Vagina (tissue), 2 donors: ENCODE results near the gene PDE7B. TPM values are rescaled to one million over a fixed set of nuclear protein-coding genes. Genes with fewer than 3 reads are reported as not detected.

Source experiments
- DNase-seq, 2 donors: peaks; one replicate each; pipeline ENCODE4 v3.0.0-alpha.2; 2017; ENCODE audit errors: extremely low spot score in 2 of 2
- H3K27ac ChIP-seq: fragments of 200-600 bp; sonication (generic); one replicate; pipeline ENCODE4 v1.5.1; 2019
- H3K27me3 ChIP-seq: fragments of 200-600 bp; sonication (generic); one replicate; pipeline ENCODE4 v1.5.1; 2019
- H3K36me3 ChIP-seq, 2 donors: fragments of 200-600 bp; sonication (generic); one replicate each; pipeline ENCODE4 v1.5.1; 2017 to 2019
- H3K4me1 ChIP-seq: fragments of 200-600 bp; sonication (generic); one replicate; pipeline ENCODE4 v1.5.1; 2019
- H3K4me3 ChIP-seq, 2 donors: fragments of 200-600 bp; sonication (generic); 1 replicate in 1 of 2; 2 replicates in 1 of 2; pipeline ENCODE4 v1.5.1; 2016 to 2019
- H3K9me3 ChIP-seq: fragments of 200-600 bp; sonication (generic); one replicate; pipeline ENCODE4 v1.5.1; 2019
- CTCF ChIP-seq, 3 experiments: fragments of 450-650 bp in 2 of 3; fragments of 200-600 bp in 1 of 3; sonication (generic) in 1 of 3; IDR thresholded peaks; one replicate each; pipeline ENCODE4 v1.5.1; 2017 to 2019; ENCODE audit warnings: antibody characterized with exemption in 3 of 3, mild to moderate bottlenecking in 2 of 3, moderate library complexity in 2 of 3
- POLR2A ChIP-seq, 2 donors: fragments of 450-650 bp; IDR thresholded peaks; one replicate each; pipeline ENCODE4 v1.6.1; 2017; ENCODE audit warnings: antibody characterized with exemption in 2 of 2, mild to moderate bottlenecking in 2 of 2, moderate library complexity in 2 of 2
- POLR2AphosphoS5 ChIP-seq, 2 donors: sonication (generic); formaldehyde crosslinking; IDR thresholded peaks; one replicate each; pipeline ENCODE4 v1.9.0; 2017; ENCODE audit warnings: antibody characterized with exemption in 2 of 2, mild to moderate bottlenecking in 2 of 2, low read depth in 1 of 2; ENCODE audit not compliant: insufficient read depth in 1 of 2
- intact Hi-C: fragments of 100-400 bp; cut with DNase I; formaldehyde crosslinking; loops from one replicate; pipeline ENCODE4 v1.15.1; 2023
- total RNA-seq: library from RNA; depleted of rRNA; stranded (reverse); fragments of >200 nt; gene quantifications from one replicate; pipeline ENCODE4 v1.2.3, GENCODE V29; 2016

Gene PDE7B
- total RNA-seq, 1 donor from 2014 or later: 6.9 TPM

- Histone ChIP-seq H3K9me3 (no peaks in the 10 kb centered on the region), H3K4me3 (no peak overlapping the region), H3K36me3 (no peaks in the 10 kb centered on the region), H3K27me3 (no peaks in the 10 kb centered on the region), H3K27ac (no peak overlapping the region), H3K4me1 (no peaks in the 10 kb centered on the region)
- no peak for TF ChIP-seq CTCF (IDR thresholded peaks at IDR 0.05)
- no peak for TF ChIP-seq POLR2AphosphoS5 (IDR thresholded peaks at IDR 0.05; ENCODE audit: insufficient read depth in 1 of 2, low read depth in 1 of 2)
- no peak for TF ChIP-seq POLR2A (IDR thresholded peaks at IDR 0.05)
- DNase-seq: no peak
- intact Hi-C loops: no loop called here
Measured at GRCh38 chr6:136014454-136015437, 163.2 kb downstream of the PDE7B start.

- TF ChIP-seq POLR2AphosphoS5 (IDR thresholded peaks at IDR 0.05; ENCODE audit: insufficient read depth in 1 of 2, low read depth in 1 of 2): no peak
- TF ChIP-seq POLR2A (IDR thresholded peaks at IDR 0.05): no peak
- TF ChIP-seq CTCF (IDR thresholded peaks at IDR 0.05): no peak
- H3K36me3 ChIP-seq: no peaks in the 10 kb centered on the region
- intact Hi-C loops: no loop called here
- DNase-seq: no peak
- no peak overlapping the region for H3K4me3 ChIP-seq
- no peaks in the 10 kb centered on the region for H3K27me3 ChIP-seq
- H3K4me1 ChIP-seq: no peaks in the 10 kb centered on the region
- no peaks in the 10 kb centered on the region for H3K9me3 ChIP-seq
- no peak overlapping the region for H3K27ac ChIP-seq
Measured at GRCh38 chr6:136015531-136015930, 164.0 kb downstream of the PDE7B start.

GRCh38 chr6:136016228-136017225 is 165.0 kb downstream of the PDE7B start:
- TF ChIP-seq POLR2AphosphoS5 (IDR thresholded peaks at IDR 0.05; ENCODE audit: insufficient read depth in 1 of 2, low read depth in 1 of 2) (no peak), CTCF (IDR thresholded peaks at IDR 0.05) (no peak), POLR2A (IDR thresholded peaks at IDR 0.05) (no peak)
- Histone ChIP-seq H3K4me1 (no peaks in the 10 kb centered on the region), H3K36me3 (no peaks in the 10 kb centered on the region), H3K9me3 (no peaks in the 10 kb centered on the region), H3K4me3 (no peak overlapping the region), H3K27me3 (no peaks in the 10 kb centered on the region), H3K27ac (no peak overlapping the region)
- no peak for DNase-seq
- intact Hi-C loops: no loop called here

GRCh38 chr6:136020691-136021090 is 169.2 kb downstream of the PDE7B start:
- Histone ChIP-seq H3K27me3 (no peaks in the 10 kb centered on the region), H3K36me3 (no peaks in the 10 kb centered on the region), H3K27ac (no peak overlapping the region), H3K4me3 (no peak overlapping the region), H3K4me1 (no peaks in the 10 kb centered on the region), H3K9me3 (no peaks in the 10 kb centered on the region)
- TF ChIP-seq POLR2AphosphoS5 (IDR thresholded peaks at IDR 0.05; ENCODE audit: insufficient read depth in 1 of 2, low read depth in 1 of 2) (no peak), POLR2A (IDR thresholded peaks at IDR 0.05) (no peak), CTCF (IDR thresholded peaks at IDR 0.05) (no peak)
- intact Hi-C loops: no loop called here
- DNase-seq: no peak
